Measurements from ENCODE around the gene NUDT12. TPM values are rescaled to one million over a fixed set of nuclear protein-coding genes. Genes with fewer than 3 reads are reported as not detected.
A peak's percentile ranks its signal among the peaks of the same experiment; 100 is the strongest.

Gene NUDT12
- polyA plus RNA-seq, 3 donors: 0.08 to 1.1 (median 0.11) TPM

DNA sequence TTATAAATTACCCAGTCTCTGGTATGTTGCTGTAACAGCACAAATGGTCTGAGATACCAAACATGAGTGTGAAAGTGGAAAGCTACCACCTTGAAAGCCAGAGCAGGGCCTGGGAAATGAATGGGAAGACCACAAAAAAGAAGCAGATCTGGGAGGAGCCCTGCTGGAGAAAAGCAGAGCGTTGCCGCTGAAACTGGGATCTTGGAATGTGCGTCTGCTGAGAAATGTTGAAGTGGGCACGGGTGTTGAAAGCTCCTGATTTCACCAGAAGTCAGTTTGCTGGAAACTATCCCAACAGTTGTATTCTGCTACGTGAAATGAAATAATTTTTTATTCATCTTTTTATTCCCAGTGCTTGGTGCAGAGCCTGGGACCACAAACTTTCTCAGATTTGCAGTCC lies 40.0 kb downstream of the NUDT12 start:
- no peaks in the 10 kb centered on the region for H3K36me3 ChIP-seq (replicated peaks in 1 of 2; ENCODE audit: control insufficient read depth in 1 of 2, insufficient read depth in 2 of 2, low read length in 2 of 2)
- no peaks in the 10 kb centered on the region for H3K79me2 ChIP-seq (ENCODE audit: insufficient read depth, low read length)
- no peaks in the 10 kb centered on the region for H3K27me3 ChIP-seq (ENCODE audit: control insufficient read depth in 2 of 2, insufficient read depth in 2 of 2, low read length in 2 of 2)
- intact Hi-C loops (cut with micrococcal nuclease): no loop called here
- peaks cover 0 to 1% (median 0%) of the 10 kb centered on the region in 3 donors for H3K27me3 Mint-ChIP-seq (ENCODE audit: low read depth in 3 of 3)
- no peak overlapping the region for H3K4me3 Mint-ChIP-seq
- H2AFZ ChIP-seq (ENCODE audit: insufficient read depth, low read depth, low read length, poor library complexity, severe bottlenecking): no peak overlapping the region
- H3K4me3 ChIP-seq (replicated peaks in 1 of 3; ENCODE audit: low read depth in 2 of 3, low read length in 3 of 3): no peak overlapping the region
- no peak overlapping the region for H3K9ac ChIP-seq (ENCODE audit: insufficient read depth, low read length, poor library complexity, severe bottlenecking)
- no peaks in the 10 kb centered on the region for H3K9me3 ChIP-seq (replicated peaks in 1 of 2; ENCODE audit: control insufficient read depth in 1 of 2, insufficient read depth in 1 of 2, low read length in 2 of 2)
- H3K27ac Mint-ChIP-seq: peak overlapping the region in 1 of 7 donors; percentile 80
- H3K4me1 ChIP-seq (ENCODE audit: control insufficient read depth in 1 of 2, insufficient read depth in 2 of 2, low read length in 2 of 2): no peaks in the 10 kb centered on the region
- no peak for DNase-seq
- H3K36me3 Mint-ChIP-seq: no peaks in the 10 kb centered on the region
- no peaks in the 10 kb centered on the region for H4K20me1 ChIP-seq (ENCODE audit: insufficient read depth, low read length)
- no peaks in the 10 kb centered on the region for H3K4me1 Mint-ChIP-seq
- no peak overlapping the region for H3K27ac ChIP-seq (ENCODE audit: low read depth in 1 of 2, low read length in 2 of 2)
- TF ChIP-seq CTCF (IDR thresholded peaks at IDR 0.05): no peak
- no peak overlapping the region for H3K4me2 ChIP-seq (replicated peaks; ENCODE audit: extremely low read depth, low read length, poor library complexity, severe bottlenecking)
- 100% methylated on average over 1 of the region's 5 CpGs for WGBS (ENCODE audit: insufficient coverage)
- H3K9me3 Mint-ChIP-seq: peaks cover 0 to 3% (median 0%) of the 10 kb centered on the region in 7 donors

GRCh38 chr5:103519550-103519949 lies 43.0 kb downstream of the NUDT12 start:
- Histone ChIP-seq H3K27me3 (ENCODE audit: control insufficient read depth in 2 of 2, insufficient read depth in 2 of 2, low read length in 2 of 2) (no peaks in the 10 kb centered on the region), H3K4me3 (replicated peaks in 1 of 3; ENCODE audit: low read depth in 2 of 3, low read length in 3 of 3) (no peak overlapping the region), H2AFZ (ENCODE audit: insufficient read depth, low read depth, low read length, poor library complexity, severe bottlenecking) (no peak overlapping the region), H3K4me2 (replicated peaks; ENCODE audit: extremely low read depth, low read length, poor library complexity, severe bottlenecking) (no peak overlapping the region), H3K27ac (ENCODE audit: low read depth in 1 of 2, low read length in 2 of 2) (no peak overlapping the region), H3K9ac (ENCODE audit: insufficient read depth, low read length, poor library complexity, severe bottlenecking) (no peak overlapping the region), H3K36me3 (replicated peaks in 1 of 2; ENCODE audit: control insufficient read depth in 1 of 2, insufficient read depth in 2 of 2, low read length in 2 of 2) (no peaks in the 10 kb centered on the region), H3K9me3 (replicated peaks in 1 of 2; ENCODE audit: control insufficient read depth in 1 of 2, insufficient read depth in 1 of 2, low read length in 2 of 2) (no peaks in the 10 kb centered on the region), H4K20me1 (ENCODE audit: insufficient read depth, low read length) (no peaks in the 10 kb centered on the region), H3K79me2 (ENCODE audit: insufficient read depth, low read length) (no peaks in the 10 kb centered on the region), H3K4me1 (ENCODE audit: control insufficient read depth in 1 of 2, insufficient read depth in 2 of 2, low read length in 2 of 2) (no peaks in the 10 kb centered on the region)
- peaks cover 0 to 2% (median 0%) of the 10 kb centered on the region in 7 donors for H3K9me3 Mint-ChIP-seq
- DNase-seq: no peak
- H3K4me1 Mint-ChIP-seq: no peaks in the 10 kb centered on the region
- no peak overlapping the region for H3K27ac Mint-ChIP-seq
- H3K27me3 Mint-ChIP-seq (ENCODE audit: low read depth in 3 of 3): peaks cover 0 to 1% (median 0%) of the 10 kb centered on the region in 3 donors
- H3K36me3 Mint-ChIP-seq: no peaks in the 10 kb centered on the region
- H3K4me3 Mint-ChIP-seq: no peak overlapping the region
- TF ChIP-seq CTCF (IDR thresholded peaks at IDR 0.05): no peak
- 100% methylated on average over 2 of the region's 4 CpGs for WGBS (ENCODE audit: insufficient coverage)
- intact Hi-C loops (cut with micrococcal nuclease): no loop called here

All from CD14-positive monocyte (primary cell).